Fibroblast of skin of abdomen (primary cell): ENCODE data around the gene VSX1.

Experiments used
- DNase-seq: peaks from one replicate; pipeline ENCODE4 v3.0.0-alpha.2; 2013

The VSX1 gene

GRCh38 chr20:25087186-25087929, 5.4 kb upstream of the VSX1 start:
- DNase-seq = no peak

DNA sequence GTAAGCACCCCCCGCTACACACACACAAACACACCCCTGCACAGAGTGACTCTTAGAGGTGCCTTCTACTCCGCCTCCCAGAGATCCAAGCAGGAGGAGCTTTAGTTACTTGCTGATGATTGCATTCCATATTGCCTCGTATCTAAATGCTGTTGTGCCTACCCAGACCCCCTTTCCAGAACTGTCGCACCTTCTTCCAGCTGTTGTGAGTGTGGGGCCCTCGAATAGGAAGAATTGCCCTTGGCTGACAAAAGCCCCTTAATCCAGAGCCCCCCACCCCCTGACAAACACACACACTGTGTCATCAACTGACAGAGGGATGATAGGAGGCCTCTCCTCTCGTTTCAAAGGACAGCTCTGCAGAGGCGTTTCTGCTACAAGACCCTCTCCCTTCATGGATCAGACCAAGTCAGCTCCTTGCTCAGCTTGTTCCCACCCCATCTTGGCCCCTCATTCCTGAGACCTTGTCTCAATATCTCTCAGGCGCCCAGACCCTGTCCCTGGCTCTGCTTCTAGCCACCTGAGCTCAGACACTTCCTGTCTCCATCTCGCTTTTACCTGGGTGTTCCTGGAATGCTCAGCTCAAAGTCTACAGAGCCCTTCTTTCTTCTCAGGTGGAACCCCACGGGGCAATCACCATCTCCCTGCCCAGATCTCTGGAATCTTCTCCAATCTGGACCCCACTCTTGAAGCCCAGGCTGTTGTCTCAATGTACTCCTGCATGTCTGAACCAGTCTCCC, 4.0 kb upstream of the VSX1 start:
- DNase-seq = no peak

GRCh38 chr20:25084626-25085187, 2.8 kb upstream of the VSX1 start:
- no peak for DNase-seq

GRCh38 chr20:25083773-25084625, 2.1 kb upstream of the VSX1 start:
- no peak for DNase-seq

DNA sequence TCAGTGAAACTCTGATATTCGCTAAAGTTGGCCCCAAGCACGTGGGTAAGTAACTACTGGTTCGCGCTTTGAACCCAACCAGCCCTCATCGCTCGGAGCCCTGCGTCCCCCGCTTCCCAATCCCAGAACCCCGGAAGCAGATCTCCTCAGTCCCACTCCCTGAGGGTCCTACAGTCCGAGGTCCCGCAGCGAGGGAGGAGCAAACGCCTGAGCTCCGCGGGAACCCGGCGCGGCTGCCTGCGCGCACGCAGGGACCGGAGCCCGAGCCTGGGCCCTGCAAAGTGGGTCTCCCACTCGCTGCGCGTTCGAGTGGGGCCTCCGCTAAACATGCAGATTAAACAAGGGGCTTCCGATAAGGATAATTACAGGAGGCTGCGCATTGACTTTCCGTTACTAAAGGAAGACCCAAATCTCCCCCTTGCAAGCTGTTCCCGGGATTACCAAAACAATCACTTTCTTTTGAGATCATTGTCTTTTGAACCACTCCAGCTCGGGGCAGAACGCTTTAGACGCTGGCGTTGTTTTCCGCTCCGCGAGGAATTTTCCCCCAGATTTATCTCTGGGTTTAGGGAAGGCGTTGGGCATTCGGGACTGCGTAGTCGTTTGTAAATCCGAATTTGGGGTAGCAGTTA, 1.3 kb upstream of the VSX1 start:
- no peak for DNase-seq

- no peak for DNase-seq
Measured at GRCh38 chr20:25082498-25082873, 545 bp upstream of the VSX1 start.

DNA sequence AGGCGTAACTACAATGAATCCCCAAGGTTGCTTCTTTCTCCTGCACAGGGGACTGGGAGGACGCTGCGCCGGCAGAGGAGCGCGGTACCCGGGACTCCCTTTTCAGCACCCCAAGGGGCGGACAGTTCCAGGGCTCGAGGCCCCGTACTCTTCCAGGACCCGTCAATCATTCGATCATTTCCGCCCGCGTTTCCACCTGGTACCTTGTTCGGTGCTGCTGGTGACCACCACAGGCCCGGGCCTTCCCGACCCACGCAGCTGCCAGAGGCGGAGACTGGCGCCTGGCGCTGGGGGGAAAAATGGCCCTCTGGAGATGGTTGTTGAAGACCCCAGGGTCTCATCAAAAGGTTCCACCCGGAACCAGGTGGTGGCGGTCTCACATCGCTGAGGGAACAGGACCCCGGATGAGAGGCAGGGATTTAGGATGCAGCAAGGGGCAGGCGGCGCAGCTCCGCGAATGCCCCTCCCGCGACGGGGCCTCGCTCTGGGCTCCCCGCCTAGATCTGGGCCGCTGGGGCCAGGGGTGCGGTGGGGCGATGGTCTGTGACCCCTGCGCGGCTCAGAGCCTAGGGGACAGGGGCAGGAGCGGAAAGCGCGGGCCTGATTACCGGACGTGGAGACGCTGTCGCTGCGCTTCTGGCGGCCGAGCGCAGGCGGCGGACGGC, 744 bp downstream of the VSX1 start:
- DNase-seq = peak; percentile 14

DNA sequence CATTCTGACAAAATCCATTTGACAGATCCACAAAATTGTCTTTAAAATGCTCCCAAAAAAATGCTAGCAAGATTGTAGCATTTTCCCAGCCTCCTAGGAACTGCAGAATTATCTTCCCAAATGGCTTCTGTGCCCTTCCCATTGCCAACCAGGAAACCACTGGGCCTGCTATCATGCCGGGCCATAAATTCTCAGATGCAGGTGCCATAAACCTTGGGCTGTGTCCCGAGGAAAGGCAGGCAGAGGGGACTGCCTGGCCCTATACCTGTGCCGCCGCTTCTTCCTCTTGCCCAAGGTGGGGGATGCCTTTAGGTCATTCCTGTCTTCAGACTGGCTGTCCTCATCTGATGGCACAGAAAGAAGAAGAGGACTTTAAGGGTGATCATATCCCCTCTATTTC, 2.8 kb downstream of the VSX1 start:
- DNase-seq = no peak

DNA sequence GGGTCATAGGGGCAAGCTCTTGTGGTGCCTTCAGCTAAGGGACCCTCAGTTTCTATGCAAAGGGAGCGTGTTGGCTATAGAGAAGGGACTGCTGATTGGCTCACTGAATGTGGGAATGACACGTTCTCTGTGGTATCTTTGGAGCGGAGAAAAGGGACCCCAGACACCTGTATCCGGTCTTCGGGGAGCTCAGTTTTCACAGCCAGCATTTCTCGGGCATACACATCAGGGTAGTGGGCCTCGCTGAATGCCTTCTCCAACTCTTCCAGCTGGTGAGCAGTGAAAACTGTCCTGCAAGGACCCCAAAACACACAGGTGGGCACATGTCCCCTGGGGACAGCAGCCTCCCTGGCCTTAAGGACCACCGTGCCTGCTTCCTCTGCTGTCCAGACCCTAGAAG, 3.3 kb downstream of the VSX1 start:
- no peak for DNase-seq

DNA sequence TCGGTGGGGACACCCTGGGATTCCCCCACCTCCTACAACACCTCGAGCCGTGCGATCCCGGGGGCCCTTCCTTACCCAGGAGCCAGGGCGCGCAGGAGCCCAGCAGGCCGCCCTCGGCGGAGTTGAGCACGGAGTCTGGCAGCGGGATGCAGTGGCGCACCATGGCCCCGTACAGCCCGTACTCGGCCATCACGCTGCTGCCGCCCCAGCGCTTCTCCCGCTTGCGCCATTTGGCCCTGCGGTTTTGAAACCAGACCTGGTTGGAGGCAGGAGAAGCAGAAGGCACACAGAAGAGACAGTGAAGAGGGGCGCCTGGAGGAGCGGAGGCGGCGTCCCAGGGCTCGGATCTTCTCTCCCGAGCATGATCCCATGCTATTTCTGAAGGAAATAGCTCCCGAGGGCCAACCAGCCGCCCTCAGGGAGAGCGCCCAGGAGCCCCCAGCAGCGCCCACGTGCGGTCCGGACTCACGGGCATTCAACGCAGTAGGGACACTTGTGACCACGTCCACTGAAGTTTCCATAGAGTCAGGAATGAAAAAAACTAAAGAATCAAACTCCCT, 4.3 kb downstream of the VSX1 start:
- no peak for DNase-seq

GRCh38 chr20:25076731-25077609, 5.0 kb downstream of the VSX1 start:
- no peak for DNase-seq

DNA sequence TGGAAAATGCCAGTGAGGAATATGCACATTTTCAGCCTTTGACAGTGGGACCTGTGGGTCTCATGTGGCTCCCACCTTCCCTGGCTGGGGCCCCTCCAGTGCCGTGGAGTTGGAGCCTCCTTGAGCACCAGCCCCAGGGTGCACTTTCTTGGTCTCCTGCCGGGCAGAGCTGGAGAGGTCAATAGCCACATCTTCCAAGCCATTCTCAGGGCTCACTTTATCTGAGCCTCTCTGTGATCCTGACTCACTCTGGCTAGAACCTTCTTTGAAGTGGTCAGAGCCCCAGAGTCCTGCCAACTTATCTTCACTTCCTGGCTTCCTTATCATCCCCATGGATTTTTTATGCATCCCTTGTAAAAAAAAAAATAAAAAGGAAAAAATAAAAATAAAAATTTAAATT, 5.7 kb downstream of the VSX1 start:
- DNase-seq = no peak

DNA sequence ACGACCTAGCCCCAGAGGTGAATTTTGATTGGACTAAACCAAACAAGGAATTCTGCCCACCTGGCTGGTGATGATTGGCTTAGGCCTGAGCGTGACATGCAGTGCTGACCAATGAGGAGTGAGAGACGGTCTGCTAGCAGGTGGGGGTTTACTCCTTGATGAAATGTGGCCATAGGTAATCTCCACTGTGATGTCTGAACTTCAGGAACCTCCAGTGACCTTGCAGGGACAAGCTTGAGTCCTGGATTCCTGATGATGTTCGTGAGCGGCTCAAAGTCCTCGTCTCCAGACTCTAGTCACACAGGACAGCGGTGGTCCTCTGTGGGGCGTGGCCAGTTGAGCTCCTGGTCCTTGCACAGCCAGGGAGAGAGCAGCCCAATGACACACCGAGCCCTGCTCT, 8.4 kb downstream of the VSX1 start:
- DNase-seq = no peak

DNA sequence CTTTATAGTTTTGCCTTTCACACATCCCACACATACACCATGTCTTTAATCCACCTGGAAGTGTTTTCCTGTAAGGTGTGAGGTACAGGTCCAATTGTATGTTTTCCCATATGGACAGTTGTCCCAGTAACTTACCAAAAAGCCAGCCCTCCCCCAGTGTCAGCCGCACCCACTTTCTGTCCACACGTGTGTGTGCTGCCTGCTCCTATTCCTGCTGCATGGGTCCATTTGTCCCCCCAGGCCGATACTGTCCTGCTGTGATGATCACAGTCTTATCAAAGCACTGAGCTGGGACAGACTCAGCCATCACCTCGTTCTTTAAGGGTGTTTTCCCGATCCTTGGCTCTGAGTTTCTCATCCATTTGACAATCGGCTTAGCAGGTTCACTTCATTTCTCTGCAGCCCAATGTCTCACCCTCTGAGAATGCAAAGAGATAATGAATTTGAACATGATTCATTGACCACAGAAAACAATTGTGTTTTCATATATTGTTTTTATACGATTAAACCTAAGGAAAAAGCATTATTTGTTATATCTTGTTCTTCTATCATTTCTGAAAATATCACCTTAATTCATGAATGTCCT, 9.6 kb downstream of the VSX1 start:
- DNase-seq = no peak

GRCh38 chr20:25071734-25072133, 10.2 kb downstream of the VSX1 start:
- DNase-seq = no peak

GRCh38 chr20:25070821-25071473, 11.0 kb downstream of the VSX1 start:
- no peak for DNase-seq

- no peak for DNase-seq
Measured at GRCh38 chr20:25067102-25067987, 14.6 kb downstream of the VSX1 start.

DNA sequence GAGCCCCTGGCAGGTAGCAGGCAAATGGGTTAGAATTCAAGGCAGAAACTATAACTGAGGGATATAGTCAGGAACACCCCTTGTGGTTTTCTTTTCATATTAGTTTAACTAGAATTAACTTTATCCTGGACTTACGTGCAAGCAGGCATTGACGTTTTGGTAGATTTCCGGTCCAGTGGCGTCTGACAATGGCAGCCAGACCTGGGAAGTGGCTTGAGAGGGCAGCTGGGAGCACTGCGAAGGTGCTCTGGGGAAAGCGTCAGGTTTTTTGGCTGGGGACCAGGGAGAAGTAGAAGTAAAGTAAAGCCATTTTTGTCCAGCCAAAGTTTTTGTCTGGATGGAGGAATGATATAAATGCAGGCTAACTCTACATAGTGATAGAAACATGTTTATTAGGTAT, 15.6 kb downstream of the VSX1 start:
- DNase-seq = no peak
